Left lobe of liver (tissue), 2 donors: ENCODE results near the gene CYP39A1. TPM values are rescaled to one million over a fixed set of nuclear protein-coding genes. Genes with fewer than 3 reads are reported as not detected.

Experiments used
- ATAC-seq: fragments of 200-7000 bp; cut with Tn5 transposase; one replicate; pipeline ENCODE4 v1.9.1; 2020; ENCODE audit warnings: mild to moderate bottlenecking, moderate library complexity
- DNase-seq: peaks from one replicate; pipeline ENCODE4 v3.0.0-alpha.2; 2020; ENCODE audit warnings: low spot score
- total RNA-seq: library from RNA; stranded (reverse); gene quantifications from one replicate; pipeline ENCODE4 v1.2.1, GENCODE V29; 2021
- donor health status: DM: no; HTN: no; CAD: no; lungs with moderate emphysema.
- donor health status: DM: no; HTN: yes; CAD: no.

Gene CYP39A1, protein sequence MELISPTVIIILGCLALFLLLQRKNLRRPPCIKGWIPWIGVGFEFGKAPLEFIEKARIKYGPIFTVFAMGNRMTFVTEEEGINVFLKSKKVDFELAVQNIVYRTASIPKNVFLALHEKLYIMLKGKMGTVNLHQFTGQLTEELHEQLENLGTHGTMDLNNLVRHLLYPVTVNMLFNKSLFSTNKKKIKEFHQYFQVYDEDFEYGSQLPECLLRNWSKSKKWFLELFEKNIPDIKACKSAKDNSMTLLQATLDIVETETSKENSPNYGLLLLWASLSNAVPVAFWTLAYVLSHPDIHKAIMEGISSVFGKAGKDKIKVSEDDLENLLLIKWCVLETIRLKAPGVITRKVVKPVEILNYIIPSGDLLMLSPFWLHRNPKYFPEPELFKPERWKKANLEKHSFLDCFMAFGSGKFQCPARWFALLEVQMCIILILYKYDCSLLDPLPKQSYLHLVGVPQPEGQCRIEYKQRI
- total RNA-seq: 35.9 TPM

DNA sequence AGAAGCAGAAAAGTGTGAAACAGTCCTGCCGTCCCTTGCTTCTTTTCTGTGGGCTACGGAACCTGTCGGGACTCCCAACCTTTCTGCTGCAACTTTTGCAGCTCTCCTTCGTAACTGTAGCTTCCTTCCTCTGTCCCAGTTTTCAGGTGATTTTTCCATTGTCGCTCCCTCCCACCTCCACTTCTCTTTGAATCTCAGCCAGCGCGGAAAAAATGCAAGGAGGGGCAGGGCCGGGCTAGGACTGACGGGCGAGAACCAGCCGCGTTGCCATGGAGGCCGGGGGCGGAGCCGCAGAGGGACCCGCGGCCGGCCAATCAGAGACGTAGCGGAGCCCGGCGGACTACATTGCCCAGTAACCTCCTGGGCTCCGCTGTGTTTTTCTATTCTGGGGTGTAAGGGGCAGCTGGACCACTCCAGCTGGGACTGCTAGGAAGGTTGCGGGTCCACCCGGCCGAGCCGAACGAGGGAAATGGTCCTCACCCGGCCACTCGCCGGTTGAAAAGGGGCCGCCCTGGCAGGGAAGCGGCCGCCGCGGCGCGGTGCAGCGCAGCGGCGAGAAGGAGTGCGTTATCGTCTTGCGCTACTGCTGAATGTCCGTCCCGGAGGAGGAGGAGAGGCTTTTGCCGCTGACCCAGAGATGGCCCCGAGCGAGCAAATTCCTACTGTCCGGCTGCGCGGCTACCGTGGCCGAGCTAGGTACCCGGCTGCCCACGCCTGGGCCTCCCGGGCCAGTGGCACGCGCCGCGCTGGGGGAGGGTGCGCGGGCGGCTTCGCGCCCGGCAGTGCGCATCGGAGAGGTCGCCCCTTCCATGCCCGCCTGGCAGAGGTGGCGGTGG is at the start of gene CYP39A1, which contains the start of gene SLC25A27:
CYP39A1 (minus strand) TSS at position 216 of the 836 bp plus-strand sequence. CDS start 236 bp downstream, outside the sequence.
SLC25A27 (plus strand) TSS at position 373 of the 836 bp plus-strand sequence; CDS start at position 591, 218 bp downstream.
- ATAC-seq (peak; percentile 92), DNase-seq (peak; percentile 98)

DNA sequence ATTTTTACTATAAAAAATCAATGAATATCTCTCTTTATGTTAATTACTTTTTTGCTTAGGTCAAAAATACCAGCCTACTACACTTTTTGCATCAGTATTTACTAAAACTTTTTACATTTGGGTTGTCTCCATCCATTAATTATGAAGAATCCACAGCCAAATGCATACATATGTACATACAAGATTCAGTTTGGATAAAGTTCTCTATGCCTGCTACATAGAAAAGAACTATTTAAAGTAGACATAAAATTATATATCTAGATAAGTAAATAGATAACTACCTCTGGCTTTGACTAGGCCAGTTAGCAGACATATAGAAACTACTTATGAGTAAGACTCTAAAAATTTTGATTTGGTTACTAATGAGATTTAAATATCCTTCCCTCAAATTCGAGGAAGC is 47.4 kb upstream of the CYP39A1 start:
- DNase-seq (no peak), ATAC-seq (no peak)

DNA sequence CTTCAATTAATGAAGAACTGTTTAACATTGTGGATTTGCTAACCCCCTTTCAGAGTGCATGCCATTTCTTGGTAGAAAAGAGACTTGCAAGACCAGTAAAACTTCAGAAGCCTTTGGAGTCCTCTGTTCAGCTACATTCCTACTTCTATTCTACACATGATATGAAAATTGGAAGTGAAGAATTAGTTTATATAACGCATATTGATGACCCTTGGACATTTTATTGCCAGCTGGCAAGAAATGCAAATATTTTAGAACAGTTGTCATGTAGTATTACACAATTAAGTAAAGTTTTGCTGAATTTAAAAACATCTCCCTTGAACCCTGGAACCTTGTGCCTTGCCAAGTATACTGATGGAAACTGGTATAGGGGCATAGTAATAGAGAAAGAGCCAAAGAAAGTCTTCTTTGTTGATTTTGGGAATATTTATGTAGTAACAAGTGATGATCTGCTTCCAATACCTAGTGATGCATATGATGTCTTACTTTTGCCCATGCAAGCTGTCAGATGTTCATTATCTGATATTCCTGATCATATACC is 38.4 kb upstream of the CYP39A1 start:
- peak; percentile 34 for ATAC-seq
- no peak for DNase-seq

DNA sequence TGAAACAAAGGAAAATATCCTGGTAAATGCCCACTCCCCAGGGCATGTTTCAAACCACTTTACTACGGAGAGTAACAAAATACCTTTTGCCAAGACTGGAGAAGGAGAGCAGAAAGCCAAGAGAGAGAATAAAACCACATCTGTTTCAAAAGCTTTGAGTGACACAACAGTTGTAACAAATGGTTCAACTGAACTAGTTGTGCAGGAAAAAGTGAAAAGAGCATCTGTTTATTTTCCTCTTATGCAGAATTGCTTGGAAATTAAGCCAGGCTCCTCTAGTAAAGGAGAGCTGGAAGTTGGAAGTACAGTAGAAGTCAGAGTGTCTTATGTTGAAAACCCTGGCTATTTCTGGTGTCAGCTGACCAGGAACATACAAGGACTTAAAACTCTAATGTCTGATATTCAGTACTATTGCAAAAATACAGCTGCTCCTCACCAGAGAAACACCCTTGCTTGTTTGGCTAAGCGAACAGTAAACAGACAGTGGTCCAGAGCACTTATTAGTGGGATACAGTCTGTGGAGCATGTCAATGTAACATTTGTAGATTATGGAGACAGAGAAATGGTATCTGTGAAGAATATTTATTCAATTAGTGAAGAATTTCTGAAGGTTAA is 37.6 kb upstream of the CYP39A1 start:
- no peak for DNase-seq
- peak; percentile 25 for ATAC-seq

DNA sequence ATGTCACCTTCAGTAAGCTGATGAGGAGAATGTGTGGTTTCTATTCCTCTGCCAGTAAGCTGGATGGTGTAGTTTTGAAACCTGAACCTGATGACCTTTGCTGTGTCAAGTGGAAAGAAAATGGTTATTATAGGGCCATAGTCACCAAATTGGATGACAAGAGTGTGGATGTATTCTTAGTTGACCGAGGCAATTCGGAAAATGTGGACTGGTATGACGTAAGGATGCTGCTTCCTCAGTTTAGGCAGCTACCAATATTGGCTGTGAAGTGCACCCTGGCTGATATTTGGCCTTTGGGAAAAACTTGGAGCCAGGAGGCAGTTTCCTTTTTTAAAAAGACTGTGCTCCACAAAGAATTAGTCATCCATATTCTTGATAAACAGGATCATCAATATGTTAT is 37.0 kb upstream of the CYP39A1 start:
- ATAC-seq (peak; percentile 31), DNase-seq (no peak)

DNA sequence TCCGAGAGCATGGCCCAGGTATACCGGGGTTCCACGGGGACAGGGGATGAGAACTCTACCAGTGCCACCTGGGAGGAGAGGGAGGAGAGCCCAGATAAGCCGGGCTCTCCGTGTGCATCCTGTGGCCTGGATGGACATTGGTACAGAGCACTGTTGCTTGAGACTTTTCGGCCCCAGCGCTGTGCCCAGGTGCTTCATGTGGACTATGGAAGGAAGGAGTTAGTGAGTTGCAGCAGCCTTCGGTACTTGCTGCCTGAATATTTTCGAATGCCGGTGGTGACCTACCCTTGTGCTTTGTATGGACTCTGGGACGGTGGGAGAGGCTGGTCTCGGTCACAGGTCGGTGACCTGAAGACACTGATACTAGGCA is 36.3 kb upstream of the CYP39A1 start:
- DNase-seq (no peak), ATAC-seq (no peak)

DNA sequence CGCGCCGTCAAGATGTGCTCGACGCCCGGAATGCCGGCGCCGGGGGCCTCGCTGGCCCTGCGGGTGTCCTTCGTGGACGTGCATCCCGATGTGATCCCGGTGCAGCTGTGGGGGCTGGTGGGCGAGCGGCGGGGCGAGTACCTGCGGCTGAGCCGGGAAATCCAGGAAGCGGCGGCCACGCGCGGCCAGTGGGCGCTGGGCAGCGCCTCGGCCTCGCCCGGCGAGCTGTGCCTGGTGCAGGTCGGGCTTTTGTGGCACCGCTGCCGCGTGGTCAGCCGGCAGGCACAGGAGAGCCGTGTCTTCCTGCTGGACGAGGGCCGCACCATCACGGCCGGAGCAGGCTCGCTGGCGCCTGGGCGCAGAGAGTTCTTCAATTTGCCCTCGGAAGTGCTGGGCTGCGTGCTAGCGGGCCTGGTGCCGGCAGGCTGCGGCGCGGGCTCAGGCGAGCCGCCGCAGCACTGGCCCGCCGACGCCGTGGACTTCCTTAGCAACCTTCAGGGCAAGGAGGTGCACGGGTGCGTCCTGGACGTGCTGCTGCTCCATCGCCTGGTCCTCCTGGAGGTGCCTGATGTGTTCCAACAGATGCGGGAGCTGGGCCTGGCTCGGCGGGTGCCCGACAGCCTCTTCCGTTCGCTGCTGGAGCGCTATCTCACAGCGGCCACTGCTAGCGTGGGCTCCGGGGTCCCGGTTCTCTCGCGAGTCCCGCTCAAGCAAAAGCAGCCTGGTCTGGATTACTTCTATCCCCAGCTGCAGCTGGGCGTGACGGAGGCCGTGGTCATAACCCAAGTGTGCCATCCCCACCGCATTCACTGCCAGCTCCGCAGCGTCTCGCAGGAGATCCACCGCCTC is 35.7 kb upstream of the CYP39A1 start:
- no peak for ATAC-seq
- DNase-seq: no peak

DNA sequence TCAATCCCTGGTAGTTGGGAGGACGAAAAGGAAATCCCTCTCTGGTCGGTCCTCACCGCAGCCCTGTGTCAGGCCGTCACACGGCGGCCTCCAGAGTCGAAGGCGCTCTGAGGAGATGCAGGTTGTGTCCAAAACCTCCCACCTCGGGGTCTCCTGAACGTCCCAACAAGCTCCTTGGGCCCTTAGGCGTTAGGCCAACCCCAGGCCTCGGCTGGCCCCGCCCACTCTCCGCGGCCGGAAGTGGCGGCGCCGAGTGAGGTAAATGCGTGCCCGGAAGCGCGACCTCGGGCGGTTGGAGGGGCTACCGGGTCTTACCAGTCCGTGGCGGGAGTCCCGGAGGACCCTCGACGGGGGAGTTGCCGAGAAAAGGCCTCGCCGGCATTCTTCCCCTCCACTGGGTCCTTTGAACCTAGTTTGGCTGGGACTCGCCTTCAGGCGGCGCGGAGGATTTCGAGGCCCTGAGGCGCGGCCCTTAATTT is 35.0 kb upstream of the CYP39A1 start, which contains the start of gene TDRD6:
TDRD6 (plus strand) TSS at position 267 of the 479 bp plus-strand sequence. CDS start 244 bp downstream, outside the sequence.
- DNase-seq (no peak), ATAC-seq (no peak)

DNA sequence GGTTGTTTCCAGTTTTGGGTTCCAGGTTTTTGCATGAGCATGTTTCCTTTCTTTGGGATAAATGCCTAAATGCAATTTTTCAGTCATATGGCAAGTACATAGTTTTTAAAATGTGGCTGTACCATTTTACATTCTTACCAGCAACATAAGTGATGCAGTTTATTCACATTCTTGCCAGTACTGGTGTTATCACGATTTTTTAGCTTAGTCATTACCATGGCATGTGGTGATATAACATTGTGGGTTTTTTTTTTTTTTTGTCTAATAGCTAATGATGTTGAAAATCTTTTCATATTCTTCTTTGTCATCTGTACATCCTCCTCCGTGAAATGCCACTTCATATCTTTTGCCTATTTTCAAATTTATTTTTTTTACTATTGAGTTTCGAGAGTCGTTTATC is 32.2 kb upstream of the CYP39A1 start:
- DNase-seq (no peak), ATAC-seq (no peak)

DNA sequence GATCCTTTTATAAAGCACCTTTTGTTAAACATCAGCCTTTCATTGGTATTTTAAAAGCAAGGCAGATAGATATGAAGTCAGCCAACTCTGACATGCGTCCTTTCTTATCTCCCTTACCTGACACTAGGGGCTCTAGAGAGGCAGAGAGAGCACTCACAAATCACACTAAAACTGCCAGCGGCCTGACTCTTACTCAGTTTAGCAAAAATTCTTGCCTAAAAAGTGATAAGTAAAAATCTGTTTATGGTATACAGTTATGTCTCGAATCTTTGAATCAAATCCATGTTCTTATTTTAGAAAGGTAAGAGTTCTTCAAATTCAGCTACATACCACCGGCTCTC is 24.7 kb upstream of the CYP39A1 start:
- DNase-seq (no peak), ATAC-seq (peak; percentile 27)

DNA sequence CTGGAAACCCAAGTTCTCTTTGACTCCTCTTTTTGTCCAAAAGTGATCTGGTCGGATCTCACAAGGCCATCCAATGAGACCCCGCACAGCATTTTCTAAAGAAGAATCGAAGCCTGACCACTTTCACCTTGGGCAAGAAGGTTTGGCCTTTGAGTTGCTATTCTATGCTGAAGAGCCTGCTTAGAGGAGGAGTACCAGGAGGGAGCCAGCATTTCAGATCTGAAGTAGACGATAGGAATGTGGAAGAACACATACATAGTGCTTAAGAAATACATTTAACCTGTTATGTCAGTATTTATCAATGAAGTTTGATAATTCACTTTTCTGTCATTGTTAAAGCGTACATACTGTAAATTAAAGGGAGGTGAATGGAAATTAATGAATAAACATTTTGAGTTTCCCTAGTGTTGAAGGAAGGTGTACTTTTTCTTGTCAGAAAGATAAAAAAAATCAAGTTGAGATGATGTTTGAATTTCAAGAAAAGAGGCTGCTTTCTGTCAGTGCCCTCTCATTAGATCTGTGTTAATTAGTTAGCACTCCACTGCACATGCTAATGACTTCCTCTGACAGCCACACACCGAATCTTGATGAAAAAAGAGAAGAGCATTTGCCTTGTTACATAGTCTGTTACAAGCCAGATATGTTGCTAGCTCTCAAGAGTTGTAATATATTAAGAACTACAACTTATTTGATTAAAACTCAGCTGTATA is 24.1 kb upstream of the CYP39A1 start:
- DNase-seq: no peak
- ATAC-seq: no peak

DNA sequence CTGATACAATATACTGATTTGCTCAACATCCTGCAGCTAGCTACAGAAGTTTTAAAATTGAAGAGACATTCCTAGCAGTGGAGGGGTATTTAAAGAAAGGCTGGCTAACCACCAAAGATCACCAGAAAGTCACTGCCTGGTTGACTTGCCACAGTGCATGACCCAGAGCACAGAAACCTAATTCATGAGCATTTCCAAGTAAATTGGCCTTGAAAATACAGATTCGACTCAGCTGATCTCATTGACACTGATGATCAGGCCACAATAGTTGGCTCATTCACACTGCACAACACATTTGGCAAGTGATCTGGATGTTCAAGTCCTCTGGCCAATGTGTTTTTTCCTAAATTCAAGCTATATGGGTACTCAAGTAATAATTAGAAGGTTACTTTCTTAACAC is 21.8 kb upstream of the CYP39A1 start:
- ATAC-seq (no peak), DNase-seq (no peak)

DNA sequence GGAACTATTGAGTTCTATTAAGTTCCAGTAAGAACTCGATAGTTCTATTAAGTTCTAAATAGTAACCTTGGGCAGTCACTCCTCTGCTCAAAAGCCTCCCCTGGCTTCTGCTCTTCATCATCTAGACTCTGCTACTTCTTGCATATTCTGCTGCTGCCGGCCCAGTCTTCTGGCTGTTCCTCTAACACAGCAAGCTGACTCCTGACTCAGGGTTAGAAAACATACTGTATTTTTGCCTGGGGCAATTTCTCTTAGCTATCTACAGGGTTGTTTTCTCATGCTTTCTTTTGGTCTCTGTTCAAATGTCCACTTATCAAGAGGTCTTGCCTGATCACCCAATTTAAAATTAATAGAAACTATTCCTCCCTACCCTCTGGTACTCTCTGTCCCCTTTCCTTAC is 14.8 kb upstream of the CYP39A1 start:
- no peak for DNase-seq
- ATAC-seq: no peak

DNA sequence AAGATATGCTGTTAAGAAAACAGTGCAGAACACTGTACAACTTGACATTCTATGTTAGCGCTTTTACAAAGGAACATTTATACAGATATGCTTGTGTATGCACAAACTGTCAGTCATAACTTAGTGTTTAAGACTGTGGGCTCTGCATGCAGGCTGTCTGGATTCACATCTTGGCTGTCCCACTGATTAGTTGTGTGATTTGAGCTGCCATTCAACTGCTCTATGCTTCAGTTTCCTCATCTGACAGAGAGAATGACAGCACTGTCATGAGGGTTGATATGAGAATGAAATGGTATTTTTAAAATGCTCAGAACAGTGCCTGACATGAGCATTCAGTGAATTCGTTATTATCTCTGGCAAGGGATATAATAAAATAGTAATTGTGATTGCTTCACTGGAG is 8.9 kb upstream of the CYP39A1 start:
- DNase-seq (no peak), ATAC-seq (no peak)

DNA sequence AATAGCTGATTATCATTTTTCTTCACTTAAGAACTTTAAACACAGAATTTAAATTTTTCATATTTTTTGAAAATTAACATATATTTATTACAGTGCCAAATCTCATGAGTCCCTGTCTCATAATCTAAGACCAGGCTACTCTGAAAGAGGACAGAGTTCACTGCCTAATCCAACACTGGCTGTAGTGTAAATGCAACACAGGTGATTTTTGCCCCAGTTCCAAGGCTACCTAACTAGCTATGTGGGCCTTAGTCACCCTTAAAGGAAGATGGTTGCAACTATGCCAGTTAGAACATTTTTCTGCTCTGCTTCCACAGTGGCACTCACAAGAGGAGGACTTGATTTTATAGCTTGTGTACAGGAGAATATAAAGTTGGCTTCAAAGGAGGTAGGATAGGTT is 5.0 kb upstream of the CYP39A1 start:
- DNase-seq: no peak
- peak; percentile 37 for ATAC-seq

DNA sequence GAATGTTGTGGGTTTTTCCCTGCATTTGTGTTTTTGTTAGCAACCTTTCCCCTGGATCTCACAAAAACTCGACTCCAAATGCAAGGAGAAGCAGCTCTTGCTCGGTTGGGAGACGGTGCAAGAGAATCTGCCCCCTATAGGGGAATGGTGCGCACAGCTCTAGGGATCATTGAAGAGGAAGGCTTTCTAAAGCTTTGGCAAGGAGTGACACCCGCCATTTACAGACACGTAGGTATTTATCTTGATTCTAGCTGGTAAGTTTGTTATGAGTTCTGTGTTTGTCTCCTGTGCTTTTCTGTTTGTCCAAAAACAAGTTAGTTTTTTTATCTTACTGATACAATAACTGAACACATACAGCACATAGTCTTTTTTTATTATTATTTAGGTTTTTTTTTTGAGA is 3.2 kb upstream of the CYP39A1 start:
- no peak for ATAC-seq

DNA sequence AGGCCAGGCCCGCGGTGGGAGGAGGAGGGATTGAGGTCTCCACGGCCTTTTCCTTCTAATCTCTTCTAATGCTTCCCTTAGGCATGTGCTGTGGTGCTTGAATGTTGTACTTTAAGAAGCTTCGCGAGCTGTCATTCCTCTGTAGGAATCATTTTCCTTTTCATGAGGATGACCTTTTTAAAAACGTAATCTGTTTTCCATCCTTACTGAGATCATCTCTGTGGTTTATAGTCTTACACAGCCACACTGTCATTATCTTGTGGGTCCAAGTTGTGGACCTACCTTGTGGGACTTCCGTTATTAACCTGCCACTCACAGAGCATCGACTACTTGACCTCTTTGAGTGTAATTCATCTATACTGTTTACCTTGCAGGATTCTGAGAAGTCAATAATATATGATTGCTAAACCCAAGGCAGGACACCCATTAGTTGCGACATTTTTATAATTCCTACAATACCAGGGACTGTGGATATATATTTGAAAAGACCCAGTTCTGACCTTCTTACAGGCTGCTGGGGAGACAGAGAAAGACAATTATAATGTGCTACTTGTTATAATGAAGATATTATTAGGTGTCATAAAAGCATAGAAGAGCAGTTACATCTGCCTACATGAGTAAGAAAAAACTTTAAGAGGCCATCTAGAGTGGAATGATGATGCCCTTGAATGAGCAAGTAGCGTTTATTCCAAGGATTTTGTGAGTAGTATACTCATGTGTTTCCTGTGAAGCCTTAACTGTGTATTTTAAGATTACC is 999 bp upstream of the CYP39A1 start:
- DNase-seq (no peak), ATAC-seq (no peak)

More for the DNA sequence above, 3.2 kb upstream of the CYP39A1 start:
- DNase-seq: no peak

DNA sequence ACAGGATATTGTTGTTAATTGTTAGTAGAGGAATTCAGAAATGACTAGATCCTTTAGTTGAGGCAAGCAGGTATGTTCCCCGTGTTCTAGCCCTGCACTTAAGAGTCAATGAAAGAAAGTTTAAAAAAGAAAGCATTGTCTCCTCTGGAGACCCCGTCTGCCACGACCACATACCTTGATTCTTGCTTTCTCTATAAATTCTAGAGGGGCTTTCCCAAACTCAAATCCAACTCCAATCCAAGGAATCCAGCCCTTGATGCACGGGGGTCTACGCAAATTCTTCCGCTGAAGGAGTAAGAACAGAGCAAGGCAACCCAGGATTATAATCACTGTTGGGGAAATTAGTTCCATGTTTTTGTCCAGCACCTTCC is 401 bp downstream of the CYP39A1 start:
- no peak for DNase-seq
- ATAC-seq: no peak

DNA sequence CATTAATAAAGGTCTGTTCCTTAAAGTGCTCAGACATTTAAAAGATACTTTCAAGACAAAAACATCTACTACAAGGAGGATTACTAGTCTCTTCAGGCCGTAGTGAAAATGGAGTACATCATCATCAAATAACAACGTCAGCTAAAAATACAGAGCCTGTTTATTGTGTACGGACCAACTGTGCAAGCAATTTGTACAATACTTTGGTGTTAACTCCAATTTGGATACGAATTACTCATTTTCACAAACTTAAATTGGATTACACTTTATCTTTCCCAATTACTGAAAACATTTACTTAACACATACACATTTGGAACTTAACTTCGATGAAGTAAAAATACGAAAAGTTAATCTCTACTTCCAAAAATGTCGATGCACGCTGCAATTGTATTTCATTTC is 802 bp downstream of the CYP39A1 start:
- no peak for DNase-seq
- no peak for ATAC-seq
